ENCODE results near the gene ARHGDIG. TPM values are rescaled to one million over a fixed set of nuclear protein-coding genes. Genes with fewer than 3 reads are reported as not detected.
A peak's percentile ranks its signal among the peaks of the same experiment; 100 is the strongest.

ARHGDIG gene
- total RNA-seq, 1 experiment from 2014 or later, result 5.9 TPM

DNA sequence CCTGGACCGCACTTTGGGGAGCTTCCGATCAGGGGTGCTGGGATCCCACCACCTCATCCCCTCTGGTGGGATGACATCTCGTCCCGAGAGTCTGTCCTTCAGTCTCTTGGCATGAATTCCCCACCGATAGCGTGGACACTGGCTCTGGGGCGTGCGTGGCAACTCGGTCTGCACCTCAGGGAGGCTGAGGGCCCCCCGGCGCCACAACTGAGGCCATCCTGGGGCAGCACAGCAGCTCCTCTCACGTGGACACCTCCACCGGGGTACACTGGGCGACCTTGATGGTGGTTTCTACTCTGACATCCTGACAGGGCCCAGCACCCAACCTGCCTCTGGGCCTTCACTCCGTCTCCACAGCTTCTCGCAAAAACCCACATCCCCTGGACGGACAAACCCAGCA is 11.1 kb downstream of the ARHGDIG start:
- Histone ChIP-seq H3K4me1 (ENCODE audit: insufficient read depth, low read length) (no peaks in the 10 kb centered on the region), H2AFZ (ENCODE audit: low read length) (no peak overlapping the region), H3K79me1 (ENCODE audit: insufficient read depth, low read depth, low read length, poor library complexity, severe bottlenecking) (no peaks in the 10 kb centered on the region), H4K5ac (ENCODE audit: insufficient read length, low read depth, low read length) (no peak overlapping the region), H4K8ac (replicated peaks; ENCODE audit: insufficient read length, low read depth, low read length) (no peak overlapping the region), H4K91ac (ENCODE audit: insufficient read length, low read depth, low read length) (no peak overlapping the region), H2BK5ac (ENCODE audit: insufficient read length, low read length) (no peak overlapping the region), H3K9me3 (ENCODE audit: control insufficient read depth, low read depth, low read length) (no peaks in the 10 kb centered on the region), H2BK12ac (ENCODE audit: insufficient read length, low read depth, low read length) (no peak overlapping the region), H3K56ac (ENCODE audit: insufficient read length, low read depth, low read length) (no peak overlapping the region), H2BK15ac (ENCODE audit: low read depth, low read length) (no peak overlapping the region), H3K23me2 (ENCODE audit: insufficient read length, low read depth, low read length, poor library complexity, severe bottlenecking) (no peaks in the 10 kb centered on the region), H3K9ac (ENCODE audit: extremely low read depth, insufficient read length, low read length) (no peak overlapping the region), H3T11ph (ENCODE audit: low read length) (no peak overlapping the region), H2BK20ac (ENCODE audit: low read depth, low read length, poor library complexity, severe bottlenecking) (no peak overlapping the region), H3K4me2 (ENCODE audit: insufficient read depth, insufficient read length, low read length) (no peak overlapping the region), H3K4ac (ENCODE audit: low read depth, low read length) (no peak overlapping the region), H3K27ac (ENCODE audit: insufficient read length, low read depth, low read length) (no peak overlapping the region), H3K23ac (ENCODE audit: insufficient read length, low read depth, low read length) (no peak overlapping the region), H3K18ac (ENCODE audit: insufficient read length, low read depth, low read length) (no peak overlapping the region), H2BK120ac (ENCODE audit: low read depth, low read length, poor library complexity, severe bottlenecking) (no peak overlapping the region), H4K20me1 (ENCODE audit: control insufficient read depth, insufficient read depth, insufficient read length) (no peaks in the 10 kb centered on the region), H3K27me3 (ENCODE audit: insufficient read depth, low read length) (no peaks in the 10 kb centered on the region), H3K79me2 (ENCODE audit: insufficient read depth, low read length) (no peaks in the 10 kb centered on the region), H2AK5ac (ENCODE audit: insufficient read length, low read length) (no peak overlapping the region), H3K14ac (ENCODE audit: insufficient read depth, low read length) (no peak overlapping the region)
- no peaks in the 10 kb centered on the region for H3K4me1 Mint-ChIP-seq
- WGBS (ENCODE audit: extremely low coverage, insufficient read length, low lambda C conversion rate), result no CpG with 5 or more reads among the region's 17 CpGs
- TF ChIP-seq, protein P1, sequence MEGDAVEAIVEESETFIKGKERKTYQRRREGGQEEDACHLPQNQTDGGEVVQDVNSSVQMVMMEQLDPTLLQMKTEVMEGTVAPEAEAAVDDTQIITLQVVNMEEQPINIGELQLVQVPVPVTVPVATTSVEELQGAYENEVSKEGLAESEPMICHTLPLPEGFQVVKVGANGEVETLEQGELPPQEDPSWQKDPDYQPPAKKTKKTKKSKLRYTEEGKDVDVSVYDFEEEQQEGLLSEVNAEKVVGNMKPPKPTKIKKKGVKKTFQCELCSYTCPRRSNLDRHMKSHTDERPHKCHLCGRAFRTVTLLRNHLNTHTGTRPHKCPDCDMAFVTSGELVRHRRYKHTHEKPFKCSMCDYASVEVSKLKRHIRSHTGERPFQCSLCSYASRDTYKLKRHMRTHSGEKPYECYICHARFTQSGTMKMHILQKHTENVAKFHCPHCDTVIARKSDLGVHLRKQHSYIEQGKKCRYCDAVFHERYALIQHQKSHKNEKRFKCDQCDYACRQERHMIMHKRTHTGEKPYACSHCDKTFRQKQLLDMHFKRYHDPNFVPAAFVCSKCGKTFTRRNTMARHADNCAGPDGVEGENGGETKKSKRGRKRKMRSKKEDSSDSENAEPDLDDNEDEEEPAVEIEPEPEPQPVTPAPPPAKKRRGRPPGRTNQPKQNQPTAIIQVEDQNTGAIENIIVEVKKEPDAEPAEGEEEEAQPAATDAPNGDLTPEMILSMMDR (conservative IDR thresholded peaks at IDR 0.05), result no peak
- peak overlapping the region in 1 of 3 experiments; percentile 30; a peak in 1 of 7 replicates for H3K27ac Mint-ChIP-seq
- peaks cover 3 to 5% of the 10 kb centered on the region in 2 experiments; a peak in 4 of 5 replicates for H3K9me3 Mint-ChIP-seq
- H3K4me3 Mint-ChIP-seq, result no peak overlapping the region
- DNase-seq, result no peak
- peaks cover 22 to 46% (median 44%) of the 10 kb centered on the region in 3 experiments for H3K36me3 Mint-ChIP-seq (ENCODE audit: insufficient read depth in 1 of 3, low read depth in 3 of 3)
- no peaks in the 10 kb centered on the region for H3K27me3 Mint-ChIP-seq (ENCODE audit: low read depth)

All from H9 (cell line).